Right lobe of liver (tissue), 6 donors: ENCODE measurements around the gene NENF. TPM values are rescaled to one million over a fixed set of nuclear protein-coding genes. Genes with fewer than 3 reads are reported as not detected.
A peak's percentile ranks its signal among the peaks of the same experiment; 100 is the strongest.

ENCODE experiments used
- ATAC-seq, 4 donors: fragments of 200-7000 bp; cut with Tn5 transposase; one replicate each; pipeline ENCODE4 v1.9.1; 2020; ENCODE audit warnings: mild to moderate bottlenecking in 4 of 4, moderate library complexity in 4 of 4
- DNase-seq, 3 donors: peaks; one replicate each; pipeline ENCODE4 v3.0.0-alpha.2; 2020
- H3K27ac ChIP-seq, 3 donors: fragments of 200-600 bp; one replicate each; pipeline ENCODE4 v1.8.0; 2022
- H3K27me3 ChIP-seq, 2 donors: fragments of 200-600 bp; one replicate each; pipeline ENCODE4 v1.8.0; 2022
- H3K36me3 ChIP-seq, 4 donors: fragments of 200-600 bp; sonication (generic) in 1 of 4; one replicate each; pipeline versions ENCODE4 v1.5.1 to v1.8.0; 2017 to 2022; ENCODE audit warnings: control low read depth in 1 of 4
- H3K4me1 ChIP-seq, 4 donors: fragments of 200-600 bp; sonication (generic) in 1 of 4; one replicate each; pipeline versions ENCODE4 v1.5.1 to v1.8.0; 2017 to 2022; ENCODE audit warnings: control low read depth in 1 of 4
- H3K4me3 ChIP-seq, 3 donors: fragments of 200-600 bp; one replicate each; pipeline ENCODE4 v1.8.0; 2022
- H3K9me3 ChIP-seq, 4 donors: fragments of 200-600 bp; sonication (generic) in 1 of 4; one replicate each; pipeline versions ENCODE4 v1.5.1 to v1.8.0; 2017 to 2022; ENCODE audit warnings: control low read depth in 1 of 4
- POLR2A ChIP-seq: fragments of 450-650 bp; IDR thresholded peaks from one replicate; pipeline ENCODE4 v1.6.1; 2017; ENCODE audit warnings: antibody characterized with exemption, mild to moderate bottlenecking
- WGBS: methylation state at CpG from one replicate; pipeline ENCODE4 v1.1.6; 2018; ENCODE audit warnings: low coverage, low lambda C conversion rate; ENCODE audit not compliant: insufficient coverage; ENCODE audit errors: missing lambda C conversion rate; 5-methylcytosine and 5-hydroxymethylcytosine counted together
- intact Hi-C, 2 donors: fragments of 100-400 bp; cut with DNase I; formaldehyde crosslinking; loops; one replicate each; pipeline versions ENCODE4 v1.11.2 to v1.14.1; 2022
- total RNA-seq, 6 experiments: library from RNA; depleted of rRNA in 2 of 6; stranded (reverse); fragments of >200 nt in 2 of 6; fragmentation: NEBNext Ultra II Directional in 3 of 6; extraction: Animal tissue kit (Norgen Biotek cat#: 25700) in 3 of 6; gene quantifications; one replicate each; pipeline versions ENCODE4 v1.1.0 to v1.2.4, GENCODE V29; 2016 to 2023
- TF ChIP-seq, protein P1 (sequence below), 4 donors: fragments of 200-600 bp in 3 of 4; fragments of 450-650 bp in 1 of 4; IDR thresholded peaks; one replicate each; pipeline versions ENCODE4 v1.5.1 to v1.8.0; 2016 to 2022; ENCODE audit warnings: antibody characterized with exemption in 4 of 4, mild to moderate bottlenecking in 2 of 4
- donor health status: DM: no; HTN: yes; CAD: no.
- donor health status: DM: no; HTN: no; CAD: no.
- donor health status: DM: no; HTN: no; CAD: no.
- donor health status: DM: no; HTN: yes; CAD: no.
- donor health status: DM: no; HTN: yes; CAD: no.

NENF gene
- total RNA-seq, 6 experiments from 2014 or later: 23.0 to 49.0 (median 27.9) TPM

GRCh38 chr1:212414328-212415106, 18.2 kb upstream of the NENF start, which contains the start of gene PACC1:
TSS of gene PACC1 (minus strand) at chr1:212414886. CDS start at chr1:212414757, 129 bp downstream.
- H3K27me3 ChIP-seq: no peaks in the 10 kb centered on the region
- H3K4me3 ChIP-seq: peak within 1 kb of the TSS; percentile 66 to 90 (median 83)
- WGBS: 0% methylated on average over 5 of the region's 74 CpGs
- ATAC-seq (peak; percentile 95 to 97 (median 96)), DNase-seq (peak; percentile 90 to 94 (median 91))
- H3K27ac ChIP-seq: peak within 1 kb of the TSS in 2 of 3 donors; percentile 15 to 45
- intact Hi-C loops: no loop called here
- peaks cover 0 to 15% (median 0%) of the 10 kb centered on the region in 4 donors for H3K4me1 ChIP-seq
- peak; percentile 57 for TF ChIP-seq POLR2A
- TF ChIP-seq, protein P1, sequence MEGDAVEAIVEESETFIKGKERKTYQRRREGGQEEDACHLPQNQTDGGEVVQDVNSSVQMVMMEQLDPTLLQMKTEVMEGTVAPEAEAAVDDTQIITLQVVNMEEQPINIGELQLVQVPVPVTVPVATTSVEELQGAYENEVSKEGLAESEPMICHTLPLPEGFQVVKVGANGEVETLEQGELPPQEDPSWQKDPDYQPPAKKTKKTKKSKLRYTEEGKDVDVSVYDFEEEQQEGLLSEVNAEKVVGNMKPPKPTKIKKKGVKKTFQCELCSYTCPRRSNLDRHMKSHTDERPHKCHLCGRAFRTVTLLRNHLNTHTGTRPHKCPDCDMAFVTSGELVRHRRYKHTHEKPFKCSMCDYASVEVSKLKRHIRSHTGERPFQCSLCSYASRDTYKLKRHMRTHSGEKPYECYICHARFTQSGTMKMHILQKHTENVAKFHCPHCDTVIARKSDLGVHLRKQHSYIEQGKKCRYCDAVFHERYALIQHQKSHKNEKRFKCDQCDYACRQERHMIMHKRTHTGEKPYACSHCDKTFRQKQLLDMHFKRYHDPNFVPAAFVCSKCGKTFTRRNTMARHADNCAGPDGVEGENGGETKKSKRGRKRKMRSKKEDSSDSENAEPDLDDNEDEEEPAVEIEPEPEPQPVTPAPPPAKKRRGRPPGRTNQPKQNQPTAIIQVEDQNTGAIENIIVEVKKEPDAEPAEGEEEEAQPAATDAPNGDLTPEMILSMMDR (IDR thresholded peaks at IDR 0.05): no peak
- no peaks in the 10 kb centered on the region for H3K36me3 ChIP-seq
- H3K9me3 ChIP-seq: no peaks in the 10 kb centered on the region

DNA sequence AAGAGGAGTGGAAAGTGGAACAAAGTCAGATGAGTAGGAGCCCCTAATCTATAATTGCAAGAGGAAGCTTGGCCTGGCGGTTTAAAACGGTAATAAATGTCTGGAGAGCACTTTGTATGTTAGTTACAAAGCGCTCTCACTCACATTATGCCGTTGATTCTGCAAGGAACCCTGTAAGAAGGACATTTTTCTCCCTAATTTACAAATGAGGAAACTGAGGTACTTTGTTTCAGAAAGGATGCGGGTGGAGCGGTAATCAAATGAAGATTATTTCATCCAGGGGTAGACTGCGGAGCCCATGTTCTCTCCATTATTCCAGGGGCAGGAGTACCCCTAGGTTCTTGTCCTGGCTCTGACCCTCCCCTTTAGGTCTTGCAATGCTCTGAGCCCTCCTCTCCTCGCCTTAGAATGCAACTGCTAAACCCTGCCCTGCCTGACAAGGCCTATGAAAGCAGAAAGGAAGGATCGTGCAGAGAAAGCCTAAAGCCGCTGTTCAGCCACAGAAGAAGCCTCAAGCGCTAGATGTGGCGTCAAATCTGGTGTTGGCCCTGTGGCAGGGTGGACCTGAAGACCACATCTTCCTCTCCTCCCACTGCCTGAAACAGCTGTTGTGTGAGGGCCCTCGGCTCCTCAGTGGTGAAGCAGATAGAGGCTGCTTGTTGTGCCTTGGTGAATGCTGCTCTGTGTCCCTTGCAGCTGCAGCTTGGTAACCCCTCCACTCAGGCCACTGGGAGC, 17.4 kb upstream of the NENF start:
- WGBS: 41% methylated on average over 10 of the region's 13 CpGs
- ATAC-seq: no peak
- Histone ChIP-seq H3K9me3 (no peaks in the 10 kb centered on the region), H3K4me3 (peak overlapping the region in 2 of 3 donors; percentile 66 to 83), H3K36me3 (no peaks in the 10 kb centered on the region), H3K27ac (peak overlapping the region in 1 of 3 donors; percentile 15), H3K4me1 (peaks cover 0 to 14% (median 0%) of the 10 kb centered on the region in 4 donors), H3K27me3 (no peaks in the 10 kb centered on the region)
- no peak for DNase-seq
- intact Hi-C loops: no loop called here
- TF ChIP-seq, protein P1 (IDR thresholded peaks at IDR 0.05): peak in 1 of 4 donors; percentile 9
- no peak for TF ChIP-seq POLR2A

DNA sequence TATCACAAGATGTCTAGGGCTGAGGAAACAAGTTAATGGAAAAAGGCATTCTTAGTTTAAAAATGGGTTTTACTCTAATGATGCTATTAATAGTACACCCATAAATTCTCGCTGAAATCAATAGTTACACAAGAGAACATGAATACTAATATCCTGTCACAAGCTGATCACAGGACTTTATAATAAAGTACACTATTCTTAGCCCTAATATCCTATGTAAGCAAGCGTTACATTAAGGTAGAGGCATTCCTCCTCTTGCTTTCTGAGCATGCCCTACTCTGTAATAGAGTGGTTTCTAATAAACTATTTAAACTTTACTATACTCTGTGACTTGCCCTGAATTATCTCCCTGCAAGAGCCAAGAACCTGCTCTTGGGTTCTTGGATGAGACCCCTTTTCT, 11.6 kb upstream of the NENF start:
- intact Hi-C loops: no loop called here
- no peak for ATAC-seq
- Histone ChIP-seq H3K27me3 (no peaks in the 10 kb centered on the region), H3K4me3 (no peak overlapping the region), H3K36me3 (no peaks in the 10 kb centered on the region), H3K4me1 (no peaks in the 10 kb centered on the region), H3K27ac (no peak overlapping the region), H3K9me3 (no peaks in the 10 kb centered on the region)
- no peak for DNase-seq
- WGBS: 57% methylated on average over 2 of the region's 2 CpGs
- TF ChIP-seq, protein P1 (IDR thresholded peaks at IDR 0.05): no peak
- TF ChIP-seq POLR2A: no peak

DNA sequence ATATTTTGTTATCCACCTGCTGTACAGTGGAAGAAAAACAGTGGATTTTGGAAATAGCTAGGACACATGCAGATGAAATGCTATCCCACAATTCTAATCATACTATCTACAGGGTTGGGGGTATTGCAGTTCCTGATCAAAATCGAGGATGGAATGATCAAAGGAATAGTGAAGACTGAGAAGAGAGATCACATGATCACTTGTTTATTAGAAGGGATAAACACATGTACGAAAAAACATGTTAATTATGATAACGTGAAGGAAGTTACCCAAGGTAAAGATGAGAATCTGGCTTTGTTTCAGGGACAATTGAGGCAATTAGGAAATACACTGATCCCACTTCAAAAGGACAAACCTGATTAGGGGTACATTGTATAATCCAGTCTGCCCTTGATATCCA, 8.8 kb upstream of the NENF start:
- DNase-seq (no peak), ATAC-seq (no peak)
- WGBS: 54% methylated on average over 3 of the region's 3 CpGs
- intact Hi-C loops: no loop called here
- TF ChIP-seq, protein P1 (IDR thresholded peaks at IDR 0.05): no peak
- no peak for TF ChIP-seq POLR2A
- Histone ChIP-seq H3K4me3 (no peak overlapping the region), H3K27ac (no peak overlapping the region), H3K27me3 (no peaks in the 10 kb centered on the region), H3K4me1 (no peaks in the 10 kb centered on the region), H3K36me3 (no peaks in the 10 kb centered on the region), H3K9me3 (no peaks in the 10 kb centered on the region)
